H1 (cell line): ENCODE measurements around the gene PEX14. TPM values are rescaled to one million over a fixed set of nuclear protein-coding genes. Genes with fewer than 3 reads are reported as not detected.

Experiments
- CTCF ChIA-PET: fragments of 300-600 bp; sonication (Branson Sonifier 250); formaldehyde crosslinking; loops from one replicate; lab custom pipeline; 2021; ENCODE audit not compliant: partially characterized antibody; lab: Charles Lee
- POLR2A ChIA-PET: fragments of 300-600 bp; sonication (Branson Sonifier 250); formaldehyde crosslinking; loops from one replicate; lab custom pipeline; 2021; ENCODE audit warnings: inconsistent platforms; ENCODE audit not compliant: partially characterized antibody; lab: Charles Lee
- DNase-seq, 2 experiments: peaks; one replicate each; pipeline versions ENCODE4 v3.0.0 to v3.0.0-alpha.2; 2010 to 2022; ENCODE audit warnings: low spot score in 2 of 2, low read depth in 1 of 2, mixed read lengths in 1 of 2
- FAIRE-seq: peaks from 2 replicates; lab custom pipeline; 2011; peaks lifted over from hg19 to GRCh38; lab: Jason Lieb, UNC
- H2AFZ ChIP-seq: 2 replicates; pipeline ENCODE4 v1.8.1; 2012; ENCODE audit warnings: low read length, inconsistent platforms
- H2AK5ac ChIP-seq: 2 replicates; pipeline ENCODE4 v1.6.1; 2013; ENCODE audit warnings: low read depth, low read length
- H2BK120ac ChIP-seq: replicated peaks from 2 replicates; pipeline ENCODE3; 2013; ENCODE audit warnings: low read depth, low read length, inconsistent platforms
- H2BK12ac ChIP-seq: 2 replicates; pipeline ENCODE4 v1.6.1; 2013; ENCODE audit warnings: low read depth, low read length
- H2BK15ac ChIP-seq: 2 replicates; pipeline ENCODE4 v1.6.1; 2013; ENCODE audit warnings: low read length
- H2BK20ac ChIP-seq: 2 replicates; pipeline ENCODE4 v1.6.1; 2013; ENCODE audit warnings: low read length
- H2BK5ac ChIP-seq: 2 replicates; pipeline ENCODE4 v1.6.1; 2013; ENCODE audit warnings: low read depth, low read length
- H3K14ac ChIP-seq: 2 replicates; pipeline ENCODE4 v1.6.1; 2013; ENCODE audit warnings: inconsistent platforms; ENCODE audit not compliant: insufficient read length
- H3K18ac ChIP-seq: 2 replicates; pipeline ENCODE4 v1.6.1; 2013; ENCODE audit warnings: low read length; ENCODE audit errors: extremely low read depth
- H3K23ac ChIP-seq: 2 replicates; pipeline ENCODE4 v1.6.1; 2013; ENCODE audit warnings: inconsistent platforms; ENCODE audit not compliant: insufficient read length
- H3K23me2 ChIP-seq: 2 replicates; pipeline ENCODE4 v1.6.1; 2013; ENCODE audit warnings: low read depth, low read length
- H3K27ac ChIP-seq: 2 replicates; pipeline ENCODE4 v1.6.1; 2011; ENCODE audit warnings: low read depth, low read length, inconsistent platforms
- H3K27me3 ChIP-seq, 4 experiments: replicated peaks in 1 of 4; 1 replicate in 1 of 4; 2 replicates in 3 of 4; pipeline versions ENCODE4 v1.6.1 to v1.8.1; 2011 to 2013; ENCODE audit warnings: low read length in 3 of 4, mild to moderate bottlenecking in 3 of 4, inconsistent platforms in 2 of 4, mixed read lengths in 2 of 4, moderate library complexity in 1 of 4; ENCODE audit not compliant: control insufficient read depth in 3 of 4, insufficient read depth in 3 of 4; ENCODE audit errors: extremely low read depth in 1 of 4
- H3K36me3 ChIP-seq, 4 experiments: 2 replicates each; pipeline versions ENCODE4 v1.6.1 to v1.8.1; 2011 to 2013; ENCODE audit warnings: mild to moderate bottlenecking in 4 of 4, low read length in 3 of 4, moderate library complexity in 2 of 4, control low read depth in 1 of 4, inconsistent platforms in 1 of 4; ENCODE audit not compliant: insufficient read depth in 4 of 4, control insufficient read depth in 2 of 4
- H3K4ac ChIP-seq: replicated peaks from 2 replicates; pipeline ENCODE3; 2013; ENCODE audit warnings: low read length, low read depth, mixed read lengths, inconsistent platforms; ENCODE audit not compliant: insufficient read length
- H3K4me1 ChIP-seq, 4 experiments: replicated peaks in 1 of 4; 1 replicate in 1 of 4; 2 replicates in 3 of 4; pipeline versions ENCODE4 v1.6.1 to v1.8.1; 2011 to 2013; ENCODE audit warnings: low read length in 3 of 4, inconsistent platforms in 2 of 4, mixed read lengths in 1 of 4; ENCODE audit not compliant: insufficient read depth in 4 of 4, control insufficient read depth in 3 of 4
- H3K4me2 ChIP-seq, 2 experiments: 2 replicates each; pipeline versions ENCODE4 v1.6.1 to v1.8.1; 2011 to 2013; ENCODE audit warnings: low read depth in 2 of 2, low read length in 2 of 2, control low read depth in 1 of 2, inconsistent platforms in 1 of 2, mild to moderate bottlenecking in 1 of 2; ENCODE audit not compliant: insufficient read depth in 1 of 2
- H3K4me3 ChIP-seq, 4 experiments: fragments of 200-600, 300-600 bp in 1 of 4; sonication (generic), shearing (Covaris generic), sonication (Bioruptor Twin) in 1 of 4; 2 replicates each; pipeline versions ENCODE4 v1.5.1 to v1.8.1; 2011 to 2016; ENCODE audit warnings: low read length in 4 of 4, low read depth in 3 of 4, control low read depth in 2 of 4, inconsistent platforms in 2 of 4, mild to moderate bottlenecking in 2 of 4, mixed read lengths in 1 of 4, moderate library complexity in 1 of 4; ENCODE audit not compliant: insufficient read depth in 2 of 4; ENCODE audit errors: extremely low read depth in 1 of 4
- H3K56ac ChIP-seq: replicated peaks from 2 replicates; pipeline ENCODE3; 2013; ENCODE audit warnings: low read depth, mild to moderate bottlenecking, mixed read lengths, low read length, inconsistent platforms; ENCODE audit not compliant: insufficient read length
- H3K79me1 ChIP-seq: 2 replicates; pipeline ENCODE4 v1.6.1; 2013; ENCODE audit warnings: low read depth, low read length, control low read depth
- H3K79me2 ChIP-seq, 2 experiments: 2 replicates each; pipeline versions ENCODE4 v1.6.1 to v1.8.1; 2012 to 2013; ENCODE audit warnings: low read length in 2 of 2, mild to moderate bottlenecking in 2 of 2, inconsistent platforms in 1 of 2; ENCODE audit not compliant: insufficient read depth in 2 of 2, control insufficient read depth in 1 of 2
- H3K9ac ChIP-seq, 4 experiments: replicated peaks in 1 of 4; 1 replicate in 1 of 4; 2 replicates in 3 of 4; pipeline versions ENCODE4 v1.6.1 to v1.8.1; 2011 to 2013; ENCODE audit warnings: low read depth in 3 of 4, low read length in 3 of 4, control low read depth in 2 of 4, mild to moderate bottlenecking in 2 of 4, moderate library complexity in 2 of 4, inconsistent platforms in 1 of 4; ENCODE audit errors: extremely low read depth in 1 of 4
- H3K9me3 ChIP-seq, 2 experiments: 2 replicates each; pipeline versions ENCODE4 v1.6.1 to v1.8.1; 2012 to 2013; ENCODE audit warnings: mild to moderate bottlenecking in 2 of 2, moderate library complexity in 2 of 2, control low read depth in 1 of 2, inconsistent platforms in 1 of 2, low read depth in 1 of 2, low read length in 1 of 2, mixed read lengths in 1 of 2; ENCODE audit not compliant: insufficient read depth in 2 of 2
- H4K20me1 ChIP-seq, 2 experiments: replicated peaks in 1 of 2; 2 replicates each; pipeline versions ENCODE3 to v1.8.1; 2011 to 2013; ENCODE audit warnings: inconsistent platforms in 2 of 2, low read length in 2 of 2, mild to moderate bottlenecking in 1 of 2; ENCODE audit not compliant: insufficient read depth in 2 of 2, control insufficient read depth in 1 of 2
- H4K5ac ChIP-seq: 2 replicates; pipeline ENCODE4 v1.6.1; 2013; ENCODE audit warnings: low read length, low read depth, mixed read lengths, inconsistent platforms; ENCODE audit not compliant: insufficient read length
- H4K8ac ChIP-seq: 2 replicates; pipeline ENCODE4 v1.8.0; 2013; ENCODE audit warnings: mild to moderate bottlenecking, moderate library complexity, low read length, inconsistent platforms; ENCODE audit not compliant: insufficient read depth; ENCODE audit errors: extremely low read depth
- H4K91ac ChIP-seq: replicated peaks from 2 replicates; pipeline ENCODE3; 2013; ENCODE audit warnings: low read length, mixed read lengths, inconsistent platforms; ENCODE audit not compliant: insufficient read length
- ATF2 ChIP-seq: IDR thresholded peaks from 2 replicates; pipeline ENCODE4 v1.6.1; 2012; ENCODE audit warnings: low read length, inconsistent platforms
- BCL11A ChIP-seq, 2 experiments: IDR thresholded peaks; one replicate each; pipeline ENCODE4 v1.6.1; 2011; ENCODE audit warnings: low read depth in 2 of 2, low read length in 2 of 2, mild to moderate bottlenecking in 2 of 2
- EZH2 ChIP-seq: fragments of 200-600 bp; sonication (generic); IDR thresholded peaks from 2 replicates; pipeline ENCODE4 v1.7.1; 2012; ENCODE audit warnings: low read depth, mild to moderate bottlenecking, moderate library complexity, low read length, inconsistent platforms; ENCODE audit not compliant: severe bottlenecking
- GABPA ChIP-seq: IDR thresholded peaks from 2 replicates; pipeline ENCODE4 v1.6.1; 2011; ENCODE audit warnings: mild to moderate bottlenecking, low read length, moderate library complexity, borderline replicate concordance; ENCODE audit not compliant: insufficient read depth
- NANOG ChIP-seq: IDR thresholded peaks from 2 replicates; pipeline ENCODE4 v1.6.1; 2011; ENCODE audit warnings: low read length, low read depth, mild to moderate bottlenecking, inconsistent platforms; ENCODE audit not compliant: insufficient read depth, poor library complexity, severe bottlenecking
- POLR2AphosphoS5 ChIP-seq: IDR thresholded peaks from 2 replicates; pipeline ENCODE4 v1.6.1; 2011; ENCODE audit warnings: low read depth, low read length
- RAD21 ChIP-seq, 2 experiments: IDR thresholded peaks in 1 of 2; conservative IDR thresholded peaks in 1 of 2; 2 replicates each; pipeline ENCODE4 v1.6.1; 2011; ENCODE audit warnings: low read depth in 2 of 2, low read length in 2 of 2, improper control_type of control experiment in 1 of 2, inconsistent platforms in 1 of 2, mild to moderate bottlenecking in 1 of 2, moderate library complexity in 1 of 2
- RNF2 ChIP-seq: fragments of 200-900, 300-1000 bp; sonication (generic); IDR thresholded peaks from 2 replicates; pipeline ENCODE4 v1.7.1; 2016; ENCODE audit warnings: borderline replicate concordance, low read depth, mild to moderate bottlenecking, antibody characterized with exemption, low read length; ENCODE audit not compliant: poor library complexity, severe bottlenecking; ENCODE audit errors: missing control alignments
- RXRA ChIP-seq: IDR thresholded peaks from 2 replicates; pipeline ENCODE4 v1.6.1; 2011; ENCODE audit warnings: low read depth, mild to moderate bottlenecking, low read length, moderate library complexity; ENCODE audit not compliant: insufficient read depth
- TEAD4 ChIP-seq: IDR thresholded peaks from 2 replicates; pipeline ENCODE4 v1.6.1; 2012; ENCODE audit warnings: low read depth, low read length, inconsistent platforms, mixed read lengths
- WGBS, 2 experiments: shearing (Covaris generic) in 1 of 2; methylation state at CpG; one replicate each; pipeline versions ENCODE4 v1.1.6 to v1.1.7; 2013 to 2015; ENCODE audit warnings: low lambda C conversion rate in 2 of 2, mixed read lengths in 2 of 2, inconsistent platforms in 1 of 2, low coverage in 1 of 2, missing lambda C conversion rate in 1 of 2; ENCODE audit not compliant: insufficient replicate concordance in 2 of 2, insufficient coverage in 1 of 2, insufficient read length in 1 of 2; ENCODE audit errors: extremely low coverage in 1 of 2, missing lambda C conversion rate in 1 of 2; 5-methylcytosine and 5-hydroxymethylcytosine counted together
- polyA plus RNA-seq, 7 experiments: library from polyadenylated mRNA; depleted of rRNA in 3 of 7; stranded (reverse) in 5 of 7; unstranded in 2 of 7; fragments of >200 nt in 5 of 7; fragments of 200-250 nt in 2 of 7; gene quantifications; 1 replicate in 5 of 7; 2 replicates in 1 of 7; 4 replicates in 1 of 7; pipeline versions ENCODE4 v1.2.1 to v1.2.3, GENCODE V29; 2011 to 2013; ENCODE audit warnings: missing spikeins in 2 of 7, mixed read lengths in 2 of 7
- total RNA-seq: library from RNA; stranded (reverse); fragmentation: NEBNext Ultra II Directional; extraction: Animal tissue kit (Norgen Biotek cat#: 25700); gene quantifications from 2 replicates; pipeline ENCODE4 v1.2.1, GENCODE V29; 2021

Gene PEX14
- total and polyA plus RNA-seq, 2 of the 8 experiments (the other 6 are each of a cell fraction or from before 2014, with no cell fraction given): 13.0 to 19.8 TPM

GRCh38 chr1:10673109-10673711, 198.5 kb downstream of the PEX14 start:
- DNase-seq: no peak
- Histone ChIP-seq H2BK12ac (no peak overlapping the region), H3K79me2 (no peaks in the 10 kb centered on the region), H3K4me3 (no peak overlapping the region), H2BK15ac (no peak overlapping the region), H2BK20ac (no peak overlapping the region), H3K23ac (no peak overlapping the region), H3K56ac (no peak overlapping the region), H2AK5ac (no peak overlapping the region), H2BK5ac (no peak overlapping the region; the same call in 1 of the 2 replicates), H4K20me1 (no peaks in the 10 kb centered on the region), H3K36me3 (no peaks in the 10 kb centered on the region), H4K8ac (peak overlapping the region; percentile 57; the same call in 1 of the 2 replicates), H2AFZ (no peak overlapping the region), H3K27ac (no peak overlapping the region), H3K27me3 (no peaks in the 10 kb centered on the region), H3K18ac (no peak overlapping the region), H4K91ac (no peak overlapping the region), H2BK120ac (no peak overlapping the region), H3K23me2 (no peaks in the 10 kb centered on the region), H3K4ac (no peak overlapping the region), H3K9ac (no peak overlapping the region), H3K4me2 (no peak overlapping the region), H3K79me1 (no peaks in the 10 kb centered on the region), H3K9me3 (no peaks in the 10 kb centered on the region), H4K5ac (no peak overlapping the region), H3K14ac (no peak overlapping the region), H3K4me1 (peaks cover 0 to 28% (median 18%) of the 10 kb centered on the region in 4 experiments; a peak in 6 of 7 replicates)
- ChIA-PET POLR2A (no interaction called here), CTCF (interaction anchor here (1.3 to 1.4 kb wide), 2 partner anchors 25 to 35 kb away, joined by 3 read pairs; no protein-coding TSS in a partner anchor)
- no peak for FAIRE-seq
- WGBS, 2 experiments: 91% methylated on average over 13 of the region's 19 CpGs; no CpG with 5 or more reads in 1 of the 2 experiments
- TF ChIP-seq ATF2: no peak
- no peak for TF ChIP-seq BCL11A (IDR thresholded peaks at IDR 0.05; ENCODE audit: low read depth in 2 of 2, low read length in 2 of 2)
- no peak for TF ChIP-seq EZH2
- no peak for TF ChIP-seq RNF2
- no peak for TF ChIP-seq NANOG
- no peak for TF ChIP-seq RXRA
- no peak for TF ChIP-seq GABPA
- no peak for TF ChIP-seq RAD21 (IDR thresholded peaks at IDR 0.05 in 1 of 2, conservative IDR thresholded peaks at IDR 0.05 in 1 of 2; ENCODE audit: low read depth in 2 of 2, low read length in 2 of 2)
- TF ChIP-seq TEAD4: no peak
- no peak for TF ChIP-seq POLR2AphosphoS5
